Muscle layer of colon (tissue), 2 donors: ENCODE results near the gene PPAN.
A peak's percentile ranks its signal among the peaks of the same experiment; 100 is the strongest.

Experiments used
- H3K27ac ChIP-seq: one replicate; pipeline ENCODE4 v1.7.0; 2013; ENCODE audit warnings: low read depth, mild to moderate bottlenecking, low read length, moderate library complexity
- H3K27me3 ChIP-seq, 2 donors: one replicate each; pipeline ENCODE4 v1.7.0; 2013; ENCODE audit warnings: low read length in 2 of 2, mild to moderate bottlenecking in 2 of 2; ENCODE audit not compliant: insufficient read depth in 2 of 2, control insufficient read depth in 1 of 2
- H3K36me3 ChIP-seq: one replicate; pipeline ENCODE4 v1.7.0; 2013; ENCODE audit warnings: mild to moderate bottlenecking, low read length; ENCODE audit not compliant: insufficient read depth
- H3K4me1 ChIP-seq: one replicate; pipeline ENCODE4 v1.7.0; 2013; ENCODE audit warnings: mild to moderate bottlenecking, low read length; ENCODE audit not compliant: insufficient read depth
- H3K4me3 ChIP-seq, 2 donors: one replicate each; pipeline ENCODE4 v1.7.0; 2013; ENCODE audit warnings: low read length in 2 of 2, low read depth in 1 of 2, mild to moderate bottlenecking in 1 of 2, moderate library complexity in 1 of 2
- H3K9ac ChIP-seq: one replicate; pipeline ENCODE4 v1.7.0; 2013; ENCODE audit warnings: low read length
- H3K9me3 ChIP-seq: one replicate; pipeline ENCODE4 v1.7.0; 2013; ENCODE audit warnings: mild to moderate bottlenecking, low read length
- donor health status: abdominal sarcoma.
- donor health status: Adenocarcinoma of cecum.

PPAN gene

GRCh38 chr19:10116085-10116865 lies 10.1 kb downstream of the PPAN start:
- no peak overlapping the region for H3K4me3 ChIP-seq
- H3K9ac ChIP-seq: no peak overlapping the region
- peaks cover 7% of the 10 kb centered on the region for H3K4me1 ChIP-seq
- H3K36me3 ChIP-seq: peaks cover 33% of the 10 kb centered on the region
- no peak overlapping the region for H3K27ac ChIP-seq
- H3K9me3 ChIP-seq: no peaks in the 10 kb centered on the region
- no peaks in the 10 kb centered on the region for H3K27me3 ChIP-seq

DNA sequence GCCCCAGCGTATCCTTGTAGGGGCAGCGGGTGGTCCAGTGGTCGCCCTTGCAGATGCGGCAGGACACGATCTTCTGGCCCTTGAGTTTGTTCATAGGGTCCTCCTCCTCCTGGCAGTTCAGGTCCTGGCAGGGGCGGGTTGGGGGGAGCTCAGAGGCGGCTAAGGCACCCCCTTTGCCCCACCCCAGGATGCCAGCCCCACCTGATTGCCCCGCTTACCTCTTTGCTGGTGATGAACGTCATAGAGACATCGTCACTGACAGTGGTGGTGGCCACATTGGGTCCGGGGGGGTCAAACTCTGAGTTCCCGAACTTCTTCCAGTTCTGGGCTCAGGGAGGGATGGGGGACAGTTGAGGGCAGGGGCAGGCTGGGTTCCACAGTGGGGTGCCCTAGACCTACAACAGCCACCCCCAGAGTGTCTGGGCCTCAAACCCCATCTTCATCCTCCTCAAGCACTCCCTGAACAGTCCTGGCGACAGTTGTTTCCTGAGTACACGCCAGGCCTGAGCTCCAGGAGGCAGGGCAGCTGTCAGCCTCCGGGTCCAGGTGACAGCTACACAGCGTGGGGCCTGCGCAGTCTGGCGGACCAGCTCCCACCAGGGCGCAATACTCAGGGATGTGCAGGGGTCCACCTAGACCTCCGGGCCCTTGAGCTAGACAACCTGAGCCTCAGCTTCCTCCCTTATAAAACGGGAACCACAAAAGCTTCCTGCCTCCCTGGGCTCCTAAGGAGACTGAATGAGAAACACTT lies 10.9 kb downstream of the PPAN start:
- peaks cover 32% of the 10 kb centered on the region for H3K36me3 ChIP-seq
- H3K27me3 ChIP-seq: no peaks in the 10 kb centered on the region
- H3K27ac ChIP-seq: no peak overlapping the region
- no peak overlapping the region for H3K4me3 ChIP-seq
- H3K9me3 ChIP-seq: no peaks in the 10 kb centered on the region
- peaks cover 7% of the 10 kb centered on the region for H3K4me1 ChIP-seq
- H3K9ac ChIP-seq: no peak overlapping the region

GRCh38 chr19:10118960-10119359 lies 12.8 kb downstream of the PPAN start:
- H3K36me3 ChIP-seq: peaks cover 32% of the 10 kb centered on the region
- peak overlapping the region; percentile 86 for H3K9ac ChIP-seq
- H3K9me3 ChIP-seq: no peaks in the 10 kb centered on the region
- H3K4me1 ChIP-seq: peaks cover 7% of the 10 kb centered on the region
- H3K4me3 ChIP-seq: peak overlapping the region; percentile 80 to 96
- peak overlapping the region; percentile 94 for H3K27ac ChIP-seq
- no peaks in the 10 kb centered on the region for H3K27me3 ChIP-seq

DNA sequence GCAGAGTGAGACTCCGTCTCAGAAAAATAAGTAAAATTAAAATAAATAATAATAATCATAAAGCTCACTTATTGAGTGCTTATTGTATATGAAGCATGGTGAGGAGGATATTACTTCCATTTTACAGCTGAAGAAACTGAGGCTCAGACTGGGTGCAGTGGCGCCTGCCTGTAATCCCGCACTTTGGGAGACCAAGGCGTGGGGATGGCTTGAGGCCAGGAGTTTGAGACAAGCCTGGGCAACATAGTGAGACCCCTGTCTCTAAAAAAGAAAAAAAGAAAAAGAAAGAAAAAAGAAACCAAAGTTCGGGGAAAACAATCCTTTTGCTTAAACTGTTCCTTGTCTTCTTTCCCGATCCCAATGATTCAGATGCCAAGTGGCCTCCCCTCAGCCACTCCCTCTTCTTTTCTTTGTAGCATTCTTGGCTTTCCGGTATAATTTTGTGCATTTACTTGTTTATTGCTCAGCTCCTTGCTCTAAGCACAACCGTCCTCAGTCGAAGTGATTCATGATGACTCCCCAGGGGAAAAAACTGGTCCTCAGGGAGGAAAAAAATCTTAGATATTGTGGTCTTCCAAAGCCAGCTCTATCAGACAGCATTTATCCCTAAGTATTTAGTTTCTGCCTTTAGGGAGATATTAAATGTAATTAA lies 14.5 kb downstream of the PPAN start:
- Histone ChIP-seq H3K4me1 (peaks cover 7% of the 10 kb centered on the region), H3K27me3 (no peaks in the 10 kb centered on the region), H3K27ac (no peak overlapping the region), H3K4me3 (no peak overlapping the region), H3K9me3 (no peaks in the 10 kb centered on the region), H3K9ac (no peak overlapping the region), H3K36me3 (peaks cover 17% of the 10 kb centered on the region)

DNA sequence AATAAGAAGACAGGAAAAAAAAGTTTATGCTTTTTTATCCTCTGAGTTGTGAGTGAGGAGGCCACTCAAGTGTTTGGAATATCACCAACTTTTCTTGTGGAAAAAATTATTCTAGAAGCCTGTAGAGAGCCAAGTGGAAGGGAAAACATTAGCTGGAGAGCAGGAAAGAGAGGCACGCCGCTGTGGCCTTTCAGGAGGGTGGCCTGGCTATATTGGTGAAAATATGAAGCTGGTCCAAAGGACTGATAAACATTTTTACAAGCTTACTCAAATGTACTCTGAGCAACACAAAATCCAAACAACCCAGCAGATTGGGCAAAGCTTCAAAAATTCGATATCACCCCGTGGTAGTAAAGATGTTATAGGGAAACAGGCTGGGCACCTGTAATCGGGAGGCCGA lies 15.9 kb downstream of the PPAN start:
- H3K27me3 ChIP-seq: no peaks in the 10 kb centered on the region
- H3K27ac ChIP-seq: no peak overlapping the region
- H3K4me1 ChIP-seq: peaks cover 7% of the 10 kb centered on the region
- peaks cover 4% of the 10 kb centered on the region for H3K36me3 ChIP-seq
- no peak overlapping the region for H3K9ac ChIP-seq
- no peaks in the 10 kb centered on the region for H3K9me3 ChIP-seq
- H3K4me3 ChIP-seq: no peak overlapping the region

GRCh38 chr19:10124429-10124828 lies 18.3 kb downstream of the PPAN start:
- Histone ChIP-seq H3K9me3 (no peaks in the 10 kb centered on the region), H3K4me3 (no peak overlapping the region), H3K36me3 (no peaks in the 10 kb centered on the region), H3K27me3 (no peaks in the 10 kb centered on the region), H3K27ac (no peak overlapping the region), H3K4me1 (no peaks in the 10 kb centered on the region), H3K9ac (no peak overlapping the region)

DNA sequence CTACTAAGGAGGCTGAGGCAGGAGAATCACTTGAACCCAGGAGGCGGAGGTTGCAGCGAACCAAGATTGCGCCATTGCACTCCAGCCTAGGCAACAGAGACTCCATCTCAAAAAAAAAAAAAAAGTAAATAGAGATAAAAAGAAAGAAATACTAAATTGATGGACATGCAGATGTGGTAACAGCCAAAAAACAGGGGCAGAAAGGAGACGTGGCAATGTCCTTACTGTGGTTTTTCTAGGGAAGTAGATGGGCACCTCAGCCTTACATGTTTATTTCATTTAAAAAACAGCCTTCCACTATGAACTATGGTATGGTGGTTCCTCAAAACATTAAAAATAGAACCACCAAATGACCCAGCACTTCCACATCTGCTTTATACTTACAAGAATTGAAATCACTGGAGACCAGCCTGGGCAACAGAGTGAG lies 20.1 kb downstream of the PPAN start:
- no peak overlapping the region for H3K9ac ChIP-seq
- H3K9me3 ChIP-seq: no peaks in the 10 kb centered on the region
- H3K4me3 ChIP-seq: no peak overlapping the region
- no peaks in the 10 kb centered on the region for H3K36me3 ChIP-seq
- H3K27me3 ChIP-seq: no peaks in the 10 kb centered on the region
- no peak overlapping the region for H3K27ac ChIP-seq
- no peaks in the 10 kb centered on the region for H3K4me1 ChIP-seq

- H3K36me3 ChIP-seq: peaks cover 17% of the 10 kb centered on the region
- H3K9ac ChIP-seq: no peak overlapping the region
- H3K27me3 ChIP-seq: no peaks in the 10 kb centered on the region
- H3K4me3 ChIP-seq: no peak overlapping the region
- no peaks in the 10 kb centered on the region for H3K9me3 ChIP-seq
- no peaks in the 10 kb centered on the region for H3K4me1 ChIP-seq
- H3K27ac ChIP-seq: no peak overlapping the region
These were observed 26.7 kb downstream of the PPAN start for GRCh38 chr19:10132905-10133304.

DNA sequence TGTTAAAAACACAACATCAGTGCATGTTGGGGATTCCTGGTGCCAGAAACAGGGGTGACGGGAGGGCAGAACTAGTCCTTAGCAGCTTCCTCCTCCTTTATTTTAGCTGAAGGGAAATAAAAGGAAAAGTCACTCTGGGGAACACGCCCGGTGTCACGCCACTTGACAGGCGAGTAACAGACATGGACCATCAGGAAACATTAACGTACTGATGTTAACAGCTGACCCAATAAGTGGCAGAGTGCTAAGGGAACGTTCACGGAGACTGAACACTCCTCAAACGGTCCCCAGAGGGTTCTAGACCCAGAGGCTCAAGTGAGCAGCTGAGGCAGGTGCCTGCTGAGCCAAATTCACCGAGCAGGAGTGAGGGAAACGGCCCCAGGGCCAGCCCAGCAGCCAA lies 27.4 kb downstream of the PPAN start:
- H3K27me3 ChIP-seq: no peaks in the 10 kb centered on the region
- H3K9ac ChIP-seq: no peak overlapping the region
- no peak overlapping the region for H3K27ac ChIP-seq
- H3K9me3 ChIP-seq: no peaks in the 10 kb centered on the region
- H3K4me3 ChIP-seq: no peak overlapping the region
- peaks cover 20% of the 10 kb centered on the region for H3K36me3 ChIP-seq
- H3K4me1 ChIP-seq: no peaks in the 10 kb centered on the region

DNA sequence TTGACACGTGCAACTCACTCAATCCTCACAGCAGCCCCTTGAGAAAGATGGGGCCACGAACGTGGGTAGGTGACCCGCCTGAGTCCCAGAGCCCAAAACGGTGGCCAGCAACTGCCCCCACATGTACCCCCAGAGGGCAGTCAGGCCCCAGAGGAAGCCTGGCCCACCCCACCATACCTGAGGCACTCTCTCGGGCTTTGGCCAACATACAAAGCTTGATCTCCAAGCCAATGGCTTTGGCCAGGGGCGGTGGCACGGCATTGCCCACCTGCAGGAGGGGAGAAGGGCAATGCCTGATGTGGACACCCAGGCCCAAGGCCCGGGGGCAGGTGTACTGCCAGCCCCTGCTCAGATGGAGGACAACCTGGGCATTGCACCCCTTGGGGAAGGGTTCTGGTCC lies 27.9 kb downstream of the PPAN start:
- Histone ChIP-seq H3K27ac (no peak overlapping the region), H3K27me3 (no peaks in the 10 kb centered on the region), H3K9ac (no peak overlapping the region), H3K9me3 (no peaks in the 10 kb centered on the region), H3K4me1 (no peaks in the 10 kb centered on the region), H3K36me3 (peaks cover 20% of the 10 kb centered on the region), H3K4me3 (no peak overlapping the region)

GRCh38 chr19:10135551-10136334 lies 29.6 kb downstream of the PPAN start:
- H3K36me3 ChIP-seq: peaks cover 23% of the 10 kb centered on the region
- H3K27me3 ChIP-seq: no peaks in the 10 kb centered on the region
- H3K4me3 ChIP-seq: no peak overlapping the region
- no peak overlapping the region for H3K27ac ChIP-seq
- H3K9ac ChIP-seq: no peak overlapping the region
- no peaks in the 10 kb centered on the region for H3K4me1 ChIP-seq
- no peaks in the 10 kb centered on the region for H3K9me3 ChIP-seq
